ENCODE measurements around the gene CAGE1. TPM values are rescaled to one million over a fixed set of nuclear protein-coding genes. Genes with fewer than 3 reads are reported as not detected.

Gene CAGE1
- total and polyA plus RNA-seq, 10 of the 15 experiments (the other 5 are each of a cell fraction or from before 2014, with no cell fraction given), result 0.03 to 0.42 (median 0.08) TPM; not detected in 3

GRCh38 chr6:7389162-7389450 lies 436 bp downstream of the CAGE1 start:
- in situ Hi-C loops (cut with MboI), result no loop called here
- no peaks in the 10 kb centered on the region for H3K27me3 ChIP-seq (replicated peaks in 1 of 2; ENCODE audit: control insufficient read depth in 2 of 2, insufficient read depth in 2 of 2, low read length in 1 of 2)
- POLR2A ChIA-PET, result interaction anchor here (0.9 to 1.7 kb wide), 6 partner anchors 11 to 201 kb away, joined by 3 to 6 read pairs (median 4); partner anchors contain the start of genes SNRNP48 and SSR1

GRCh38 chr6:7381092-7381491 lies 8.4 kb downstream of the CAGE1 start:
- in situ Hi-C loops (cut with MboI) (no loop called here), intact Hi-C loops (cut with micrococcal nuclease; ENCODE audit: unreplicated experiment) (no loop called here)
- RAD21 ChIA-PET (ENCODE audit: unreplicated experiment), result no interaction called here
- H4K20me1 ChIP-seq (ENCODE audit: control insufficient read depth, insufficient read depth), result no peaks in the 10 kb centered on the region
- ATAC-seq, result no peak
- POLR2A ChIA-PET, result no interaction called here
- H2AFZ ChIP-seq (ENCODE audit: control insufficient read depth, low read depth, low read length), result no peak overlapping the region
- H3K4me2 ChIP-seq (ENCODE audit: control insufficient read depth, insufficient read depth), result no peak overlapping the region
- no peaks in the 10 kb centered on the region for H3K4me1 ChIP-seq (ENCODE audit: control insufficient read depth, insufficient read depth, low read length)
- no peak for FAIRE-seq
- no peaks in the 10 kb centered on the region for H3K9me3 ChIP-seq (replicated peaks; ENCODE audit: control insufficient read depth, insufficient read depth, low read length)
- no peak overlapping the region for H3K27ac ChIP-seq (ENCODE audit: control insufficient read depth, insufficient read depth)
- no peak overlapping the region for H3K9ac ChIP-seq (ENCODE audit: control insufficient read depth, insufficient read depth, low read length)
- SMC1A ChIA-PET (ENCODE audit: uncharacterized antibody, unreplicated experiment), result no interaction called here
- no peak overlapping the region for H3K4me3 ChIP-seq
- H3K36me3 ChIP-seq (ENCODE audit: control insufficient read depth in 2 of 2, insufficient read depth in 2 of 2, low read length in 1 of 2), result no peaks in the 10 kb centered on the region
- no peak for DNase-seq (ENCODE audit: low read depth, low spot score)
- no peaks in the 10 kb centered on the region for H3K79me2 ChIP-seq (ENCODE audit: control insufficient read depth, insufficient read depth, low read length)
- CTCF ChIA-PET, result no interaction called here
- 91% methylated on average over 1 of the region's 1 CpG for WGBS (ENCODE audit: insufficient coverage, insufficient replicate concordance, low lambda C conversion rate, missing lambda C conversion rate)
- BruUV-seq (replicated peaks), result no TSS peak
- no peaks in the 10 kb centered on the region for H3K27me3 ChIP-seq (replicated peaks in 1 of 2; ENCODE audit: control insufficient read depth in 2 of 2, insufficient read depth in 2 of 2, low read length in 1 of 2)
- TF ChIP-seq NR2C2 (IDR thresholded peaks at IDR 0.05; ENCODE audit: borderline replicate concordance, control insufficient read depth, insufficient read length, low read depth) (no peak), KDM1A (IDR thresholded peaks at IDR 0.05; ENCODE audit: borderline replicate concordance) (no peak), TCF7 (IDR thresholded peaks at IDR 0.05; ENCODE audit: borderline replicate concordance) (no peak), BHLHE40 (IDR thresholded peaks at IDR 0.05; ENCODE audit: borderline replicate concordance in 1 of 2, low read depth in 2 of 2, low read length in 1 of 2) (no peak), SREBF1 (IDR thresholded peaks at IDR 0.05; ENCODE audit: low read length) (no peak), KAT2A (conservative IDR thresholded peaks at IDR 0.05; ENCODE audit: control insufficient read depth, low read depth, low read length) (no peak), NR2F1 (conservative IDR thresholded peaks at IDR 0.05) (no peak), RELA (IDR thresholded peaks at IDR 0.05; ENCODE audit: borderline replicate concordance, partially characterized antibody) (no peak), PKNOX1 (IDR thresholded peaks at IDR 0.05) (no peak), RAD51 (IDR thresholded peaks at IDR 0.05) (no peak), CREB1 (IDR thresholded peaks at IDR 0.05; ENCODE audit: low read depth) (no peak), BCL11A (IDR thresholded peaks at IDR 0.05; ENCODE audit: low read depth, low read length) (no peak), SKIL (IDR thresholded peaks at IDR 0.05; ENCODE audit: low read depth, poor library complexity, severe bottlenecking) (no peak), NBN (IDR thresholded peaks at IDR 0.05) (no peak)

More at GRCh38 chr6:7389162-7389450, 436 bp downstream of the CAGE1 start:
- Histone ChIP-seq H3K9ac (ENCODE audit: control insufficient read depth, insufficient read depth, low read length) (peak overlapping the region; percentile 91), H3K9me3 (replicated peaks; ENCODE audit: control insufficient read depth, insufficient read depth, low read length) (no peaks in the 10 kb centered on the region), H3K27ac (ENCODE audit: control insufficient read depth, insufficient read depth) (peak overlapping the region; percentile 89), H3K4me3 (peak overlapping the region; percentile 89), H2AFZ (ENCODE audit: control insufficient read depth, low read depth, low read length) (peak overlapping the region; percentile 96), H3K79me2 (ENCODE audit: control insufficient read depth, insufficient read depth, low read length) (peaks cover 41% of the 10 kb centered on the region), H3K4me1 (ENCODE audit: control insufficient read depth, insufficient read depth, low read length) (no peaks in the 10 kb centered on the region; the same call in 1 of the 2 replicates), H3K36me3 (ENCODE audit: control insufficient read depth in 2 of 2, insufficient read depth in 2 of 2, low read length in 1 of 2) (no peaks in the 10 kb centered on the region; a peak in 1 of 4 replicates), H4K20me1 (ENCODE audit: control insufficient read depth, insufficient read depth) (no peaks in the 10 kb centered on the region), H3K4me2 (ENCODE audit: control insufficient read depth, insufficient read depth) (peak overlapping the region; percentile 88)
- intact Hi-C loops (cut with micrococcal nuclease; ENCODE audit: unreplicated experiment), result loop anchor here (1.0 kb wide), 1 partner anchor 76 kb away; the partner anchor contains the start of gene SSR1
- no peak for DNase-seq (ENCODE audit: low read depth, low spot score)
- TF ChIP-seq TAF1 (IDR thresholded peaks at IDR 0.05; ENCODE audit: borderline replicate concordance, low read depth, low read length), result peak; percentile 63
- TF ChIP-seq CREB1 (IDR thresholded peaks at IDR 0.05; ENCODE audit: low read depth), result peak; percentile 83; the same call in 1 of the 2 replicates
- 0 out of 2 replicates have a peak, but pooled peaks have one; percentile 1 for TF ChIP-seq SMC3 (IDR thresholded peaks at IDR 0.05; ENCODE audit: borderline replicate concordance, low read length)
- TF ChIP-seq ZNF622 (IDR thresholded peaks at IDR 0.05), result no peak
- no peak for ATAC-seq
- RAD21 ChIA-PET (ENCODE audit: unreplicated experiment), result interaction anchor here (1.3 to 1.9 kb wide), 4 partner anchors 64 to 111 kb away, joined by 4 to 14 read pairs (median 9); partner anchors contain the start of gene SSR1
- 0% methylated on average over 11 of the region's 11 CpGs for WGBS (ENCODE audit: insufficient coverage, insufficient replicate concordance, low lambda C conversion rate, missing lambda C conversion rate)
- FAIRE-seq, result peak; percentile 71
- SMC1A ChIA-PET (ENCODE audit: uncharacterized antibody, unreplicated experiment), result interaction anchor here (0.8 to 5.6 kb wide), 7 partner anchors 12 to 712 kb away, joined by 3 to 41 read pairs (median 4); partner anchors contain the start of gene SSR1
- CTCF ChIA-PET, result interaction anchor here (1.3 to 6.0 kb wide), 2 partner anchors 113 to 712 kb away, joined by 4 to 67 read pairs; no protein-coding TSS in a partner anchor
- BruUV-seq (replicated peaks), result TSS peak; percentile 93

All from GM12878 (cell line).